HG03439 (cell line): ENCODE measurements around the gene ZNF780B.

Experiments used
- ATAC-seq: cut with Tn5 transposase; IDR thresholded peaks from one replicate; pipeline ENCODE4 v1.9.1; 2021; ENCODE audit warnings: mild to moderate bottlenecking, moderate library complexity; ENCODE audit not compliant: unreplicated experiment

The ZNF780B gene

DNA sequence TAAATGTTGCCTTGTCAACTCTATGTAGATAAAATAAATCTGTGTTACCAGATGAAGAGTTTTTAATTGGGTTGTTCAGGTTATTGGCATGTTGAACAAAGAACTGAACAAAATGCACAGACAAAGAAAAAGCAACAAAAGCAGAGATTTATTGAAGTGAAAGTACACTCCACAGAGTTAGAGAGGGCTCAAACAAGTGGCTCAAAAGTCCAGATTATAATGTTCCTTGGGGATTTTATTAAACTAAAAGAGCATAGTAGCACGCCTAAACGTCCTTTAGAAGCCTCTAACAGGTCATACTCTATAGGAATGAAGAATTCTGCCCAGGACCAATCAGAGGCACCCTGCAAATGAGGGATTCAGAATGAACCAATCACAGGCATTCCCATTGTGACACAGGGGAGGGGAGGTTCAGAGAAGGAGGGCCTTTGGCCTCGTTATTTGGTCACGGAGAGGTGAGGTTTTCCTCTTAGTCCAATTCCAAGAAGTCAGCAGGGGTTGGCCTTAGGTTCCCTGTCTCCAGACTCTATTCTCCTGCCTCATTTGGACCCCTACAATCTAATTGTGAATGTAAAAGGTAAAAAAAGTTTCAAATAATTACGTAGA, 72.2 kb downstream of the ZNF780B start:
- no peak for ATAC-seq

DNA sequence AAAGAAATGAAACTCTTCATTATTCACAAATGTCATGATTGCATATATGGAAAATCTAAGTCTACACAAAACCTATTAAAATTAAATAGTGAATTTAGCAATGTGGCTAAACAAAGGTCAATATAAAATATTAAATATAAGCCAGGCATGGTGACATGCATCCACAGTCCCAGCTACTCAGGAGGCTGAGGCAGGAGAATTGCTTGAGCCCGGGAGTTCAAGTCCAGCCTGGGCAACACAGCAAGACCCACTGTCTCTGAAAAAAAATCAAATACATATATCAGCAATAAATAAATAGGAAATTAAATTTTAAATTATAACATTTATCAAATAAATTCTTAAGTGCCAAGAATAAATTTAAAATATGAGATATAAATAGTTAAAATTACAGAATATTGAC, 73.1 kb downstream of the ZNF780B start:
- no peak for ATAC-seq
